Measurements from ENCODE around the gene MSLN.

Gene MSLN

DNA sequence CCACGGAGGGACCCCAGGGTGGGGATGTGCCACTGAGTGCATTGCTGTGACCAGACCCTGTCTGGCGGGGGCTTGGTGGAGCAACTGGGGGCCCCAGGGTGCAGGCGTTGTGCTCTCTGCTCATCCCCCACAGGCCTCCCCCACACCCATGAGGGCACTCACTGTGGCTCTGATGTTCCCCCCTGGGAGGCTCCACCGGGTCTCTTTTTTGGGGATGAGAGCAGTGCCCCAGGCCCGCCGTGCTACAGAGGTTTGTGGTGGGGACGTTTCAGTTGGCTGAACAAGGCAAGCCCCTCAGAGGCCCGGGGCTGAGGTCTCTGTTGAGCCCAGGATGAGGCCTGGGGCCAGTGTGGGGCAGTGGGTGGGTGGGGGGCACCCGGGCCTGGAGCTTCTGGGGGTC, 36.8 kb upstream of the MSLN start:
- no peak for DNase-seq

DNA sequence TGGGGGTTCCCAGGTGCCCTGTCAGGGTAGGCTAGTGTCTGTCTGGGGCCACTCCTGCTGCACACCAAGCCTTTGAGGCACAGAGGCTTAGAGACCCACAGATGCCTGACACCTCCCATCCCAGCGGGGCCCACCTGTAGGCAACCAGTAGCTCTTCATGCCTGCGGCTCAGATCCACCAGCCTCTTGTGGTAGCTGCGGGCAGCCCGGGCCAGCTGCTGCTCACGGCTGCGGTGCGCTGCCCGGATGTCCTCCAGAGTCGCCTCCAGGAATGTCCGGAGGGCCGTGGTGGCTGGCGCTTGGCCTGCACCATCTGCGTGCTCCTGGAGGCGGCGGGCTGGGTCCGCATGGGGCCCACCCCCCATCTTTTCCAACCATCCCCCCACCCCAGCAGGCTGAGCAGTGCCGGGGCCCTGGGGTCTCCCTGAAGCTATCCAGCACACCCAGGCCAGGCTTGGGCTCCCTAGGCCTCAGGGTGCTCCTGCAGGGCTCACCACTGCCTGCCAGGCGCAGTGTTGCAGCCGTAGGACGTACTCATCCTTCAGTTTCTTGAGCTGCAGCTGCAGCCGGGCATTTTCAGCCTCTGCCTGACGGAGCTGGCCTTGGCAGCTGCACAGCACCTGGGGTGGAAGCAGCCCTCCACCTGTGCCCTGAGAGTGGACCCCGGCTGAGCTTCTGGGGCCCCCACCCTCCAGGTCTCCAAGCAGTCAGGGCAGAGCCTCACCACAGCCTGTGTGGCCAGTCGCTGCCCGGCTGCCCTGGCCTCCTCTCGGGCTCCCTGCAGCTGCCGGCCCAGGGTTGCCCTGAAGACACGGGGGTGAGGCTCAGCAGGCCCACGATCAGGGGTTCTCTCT, 36.1 kb upstream of the MSLN start:
- no peak for DNase-seq

DNA sequence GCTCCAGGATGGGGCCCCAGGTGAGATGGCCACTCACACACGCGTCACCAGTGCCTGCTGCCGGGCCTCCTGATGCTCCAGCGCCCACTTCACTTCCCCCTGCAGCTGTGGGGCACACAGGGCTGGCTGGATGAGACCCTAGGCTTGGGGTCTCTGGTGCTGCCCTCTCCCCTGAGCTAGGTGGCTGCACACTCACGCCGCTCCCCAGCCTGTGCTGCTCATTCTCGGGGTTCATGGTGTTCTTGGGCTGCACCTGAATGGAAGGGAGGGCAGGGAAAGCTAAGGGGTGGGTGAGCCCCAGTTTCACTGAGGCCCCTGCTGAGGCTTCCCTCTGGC, 35.5 kb upstream of the MSLN start:
- no peak for DNase-seq

DNA sequence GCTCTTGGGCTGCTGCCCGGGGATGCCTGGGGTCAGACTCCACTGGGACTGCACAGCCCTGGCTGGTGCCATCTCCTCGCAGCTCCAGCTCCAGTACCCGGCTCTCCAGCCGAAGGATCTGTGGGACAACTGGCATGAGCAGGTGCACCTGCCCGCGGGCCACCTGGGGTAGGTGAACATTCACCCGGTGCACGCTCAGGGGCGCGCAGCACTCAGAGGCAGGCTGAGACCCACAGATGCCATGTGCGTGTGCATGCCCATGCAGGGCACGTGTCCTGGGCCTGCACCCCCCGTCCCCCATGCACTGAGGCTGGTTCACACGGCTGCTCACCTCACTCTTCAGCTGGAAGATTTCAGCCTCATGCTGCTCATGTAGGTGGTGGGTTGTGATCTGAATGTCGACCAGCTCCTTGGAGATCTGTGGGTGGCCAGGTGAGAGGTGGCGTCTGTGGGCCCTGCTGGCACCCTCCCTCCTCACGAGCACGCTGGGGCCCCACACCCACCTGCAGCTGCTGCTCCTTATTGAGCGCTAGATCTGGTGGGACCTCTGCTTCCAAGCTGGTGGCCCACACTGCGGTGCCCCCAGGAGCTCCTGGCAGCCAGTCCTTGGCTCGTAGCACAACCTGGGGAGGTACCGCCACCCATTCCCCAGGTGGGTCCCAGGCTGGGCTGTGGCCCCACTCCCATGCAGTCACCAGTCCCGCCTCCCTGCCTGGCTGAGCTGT, 34.9 kb upstream of the MSLN start:
- DNase-seq, result no peak

DNA sequence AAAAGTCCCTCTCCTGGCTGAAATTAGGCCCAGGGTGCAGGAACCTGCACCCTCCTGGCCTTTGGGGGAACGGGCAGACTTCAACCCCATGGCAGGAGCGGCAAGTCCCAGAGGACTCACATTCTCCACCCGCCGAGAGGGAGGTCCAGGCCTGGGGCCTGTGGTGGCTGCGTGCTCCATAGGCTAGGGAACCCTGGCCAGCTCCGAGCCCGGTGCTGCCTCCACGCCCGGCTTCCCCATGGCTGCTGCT, 34.4 kb upstream of the MSLN start:
- DNase-seq, result no peak

DNA sequence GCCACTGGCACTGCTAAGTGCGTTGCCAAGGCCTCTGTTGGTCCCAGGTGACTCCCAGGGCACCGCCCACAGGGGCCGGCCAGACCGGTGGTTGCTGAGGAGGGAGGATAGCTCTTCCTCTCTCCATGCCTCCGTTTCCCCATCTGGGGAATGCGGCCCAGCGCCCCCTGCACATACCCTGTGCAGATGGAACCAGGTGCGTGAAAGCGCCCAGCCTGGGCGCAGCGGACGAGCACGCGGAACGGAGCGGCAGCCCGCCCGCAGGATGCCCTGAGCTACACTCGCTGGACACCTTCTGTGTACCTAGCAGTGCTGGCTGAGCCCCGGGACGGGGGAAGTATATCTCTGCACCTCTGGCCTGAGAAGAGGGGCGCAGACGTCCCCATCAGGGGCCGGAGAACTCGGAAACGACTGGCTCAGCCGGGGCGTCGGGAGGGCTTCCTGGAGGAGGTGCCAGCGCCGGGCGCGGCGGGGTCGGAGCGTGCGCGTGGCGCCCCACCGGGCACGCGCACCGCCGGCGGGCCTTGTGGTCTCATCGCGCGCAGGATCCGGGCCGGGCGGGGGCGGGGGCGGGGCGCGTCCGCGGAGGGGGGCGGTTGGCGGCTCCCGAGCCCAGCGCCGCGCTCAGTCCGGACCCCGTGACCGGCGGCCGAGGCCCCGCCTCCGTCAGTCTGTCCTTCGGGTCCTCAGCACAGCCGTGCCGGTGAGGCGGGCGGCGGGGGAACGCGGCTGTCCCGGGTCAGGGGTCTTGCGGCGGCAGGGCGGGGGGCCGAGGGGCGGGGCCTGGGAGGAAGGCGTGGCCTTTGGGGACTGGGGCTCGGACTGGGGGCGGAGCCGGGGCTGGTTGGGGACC, 33.9 kb upstream of the MSLN start, which contains the start of the genes CCDC78 and HAGHL:
Gene CCDC78, minus strand, starts transcription at position 6 of the 853 bp plus-strand sequence. CDS start 76 bp downstream, outside the sequence.
Gene HAGHL, plus strand, starts transcription at position 669 of the 853 bp plus-strand sequence. CDS start 404 bp downstream, outside the sequence.
- DNase-seq, result peak; percentile 49 to 54

DNA sequence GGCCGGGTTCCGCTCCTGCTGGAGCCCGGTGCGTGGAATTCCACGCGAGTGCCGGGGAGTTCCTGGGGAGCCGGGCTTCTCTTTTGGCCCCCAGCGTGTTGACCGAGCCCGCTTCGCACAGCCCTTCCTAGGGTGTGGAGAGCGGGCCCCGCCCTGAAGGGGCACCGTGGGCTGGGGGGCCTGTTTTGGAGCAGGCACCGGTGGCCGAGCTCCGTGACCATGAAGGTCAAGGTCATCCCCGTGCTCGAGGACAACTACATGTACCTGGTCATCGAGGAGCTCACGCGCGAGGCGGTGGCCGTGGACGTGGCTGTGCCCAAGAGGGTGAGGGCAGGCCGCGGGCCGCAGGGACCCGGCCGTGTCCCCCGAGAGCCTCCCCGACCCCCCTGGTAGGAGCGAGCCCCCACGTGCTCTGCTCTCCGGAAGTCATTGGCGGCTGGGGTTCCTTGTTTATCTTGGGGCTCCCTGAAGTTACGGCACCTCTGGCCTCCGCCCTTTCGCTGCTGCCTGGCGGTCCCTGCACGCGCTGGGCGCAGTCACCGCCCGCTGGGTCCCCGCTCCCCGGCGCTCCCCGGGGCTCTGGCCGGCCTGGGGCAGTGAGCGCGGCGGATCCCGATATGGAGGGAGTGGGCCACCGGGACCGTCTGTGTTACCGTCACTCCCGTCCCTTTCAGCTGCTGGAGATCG, 33.1 kb upstream of the MSLN start:
- DNase-seq, result no peak

DNA sequence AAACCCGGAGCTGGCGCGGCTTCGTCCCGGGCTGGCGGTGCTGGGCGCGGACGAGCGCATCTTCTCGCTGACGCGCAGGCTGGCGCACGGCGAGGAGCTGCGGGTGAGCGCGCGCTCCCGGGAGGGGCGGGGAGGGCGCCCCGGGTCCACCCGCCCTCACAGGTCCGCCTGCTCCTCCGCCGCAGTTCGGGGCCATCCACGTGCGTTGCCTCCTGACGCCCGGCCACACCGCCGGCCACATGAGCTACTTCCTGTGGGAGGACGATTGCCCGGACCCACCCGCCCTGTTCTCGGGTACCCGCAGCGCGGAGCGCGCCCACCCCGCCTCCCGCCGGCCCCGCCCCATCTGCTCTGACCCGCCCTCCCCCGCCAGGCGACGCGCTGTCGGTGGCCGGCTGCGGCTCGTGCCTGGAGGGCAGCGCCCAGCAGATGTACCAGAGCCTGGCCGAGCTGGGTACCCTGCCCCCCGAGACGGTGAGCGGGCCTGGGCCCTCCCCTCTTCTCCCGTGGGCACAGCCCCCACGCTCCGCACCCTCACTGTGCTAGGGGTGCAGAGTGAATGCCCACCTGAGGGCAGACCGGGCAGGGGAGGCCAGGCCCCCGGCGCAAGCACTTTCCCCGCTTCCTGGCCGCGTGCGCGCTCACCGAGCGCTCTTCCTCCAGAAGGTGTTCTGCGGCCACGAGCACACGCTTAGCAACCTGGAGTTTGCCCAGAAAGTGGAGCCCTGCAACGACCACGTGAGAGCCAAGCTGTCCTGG, 32.2 kb upstream of the MSLN start:
- peak; percentile 48 to 52 for DNase-seq

DNA sequence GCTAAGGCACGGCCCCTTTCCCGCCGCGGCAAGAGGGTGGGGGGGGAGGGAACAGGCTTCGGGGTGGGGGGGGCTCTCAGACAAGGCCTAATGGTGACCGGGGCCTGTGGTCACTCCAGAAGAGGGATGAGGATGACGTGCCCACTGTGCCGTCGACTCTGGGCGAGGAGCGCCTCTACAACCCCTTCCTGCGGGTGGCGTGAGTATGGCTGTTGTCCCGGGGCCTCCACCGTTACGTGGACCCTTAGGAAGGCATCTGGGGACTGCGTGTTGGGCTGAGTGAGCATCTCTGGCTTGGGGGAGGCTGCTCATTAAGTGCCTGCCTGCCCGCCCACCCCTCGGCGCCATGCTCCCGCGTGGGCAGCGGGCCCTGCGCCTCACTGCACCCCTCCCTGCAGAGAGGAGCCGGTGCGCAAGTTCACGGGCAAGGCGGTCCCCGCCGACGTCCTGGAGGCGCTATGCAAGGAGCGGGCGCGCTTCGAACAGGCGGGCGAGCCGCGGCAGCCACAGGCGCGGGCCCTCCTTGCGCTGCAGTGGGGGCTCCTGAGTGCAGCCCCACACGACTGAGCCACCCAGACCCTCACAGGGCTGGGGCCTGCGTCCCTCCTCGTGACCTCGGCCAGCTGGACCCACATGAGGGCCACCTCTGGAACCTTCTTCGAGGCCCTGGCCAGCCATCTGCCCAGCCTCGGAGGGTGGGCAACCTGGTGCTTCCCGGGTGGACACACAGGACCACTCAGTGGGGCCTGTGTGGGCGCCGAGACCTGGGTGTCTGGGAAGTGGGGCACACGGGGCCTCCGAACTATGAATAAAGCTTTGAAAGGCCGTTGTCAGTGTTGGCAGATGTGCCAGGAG, 31.4 kb upstream of the MSLN start:
- DNase-seq, result no peak

DNA sequence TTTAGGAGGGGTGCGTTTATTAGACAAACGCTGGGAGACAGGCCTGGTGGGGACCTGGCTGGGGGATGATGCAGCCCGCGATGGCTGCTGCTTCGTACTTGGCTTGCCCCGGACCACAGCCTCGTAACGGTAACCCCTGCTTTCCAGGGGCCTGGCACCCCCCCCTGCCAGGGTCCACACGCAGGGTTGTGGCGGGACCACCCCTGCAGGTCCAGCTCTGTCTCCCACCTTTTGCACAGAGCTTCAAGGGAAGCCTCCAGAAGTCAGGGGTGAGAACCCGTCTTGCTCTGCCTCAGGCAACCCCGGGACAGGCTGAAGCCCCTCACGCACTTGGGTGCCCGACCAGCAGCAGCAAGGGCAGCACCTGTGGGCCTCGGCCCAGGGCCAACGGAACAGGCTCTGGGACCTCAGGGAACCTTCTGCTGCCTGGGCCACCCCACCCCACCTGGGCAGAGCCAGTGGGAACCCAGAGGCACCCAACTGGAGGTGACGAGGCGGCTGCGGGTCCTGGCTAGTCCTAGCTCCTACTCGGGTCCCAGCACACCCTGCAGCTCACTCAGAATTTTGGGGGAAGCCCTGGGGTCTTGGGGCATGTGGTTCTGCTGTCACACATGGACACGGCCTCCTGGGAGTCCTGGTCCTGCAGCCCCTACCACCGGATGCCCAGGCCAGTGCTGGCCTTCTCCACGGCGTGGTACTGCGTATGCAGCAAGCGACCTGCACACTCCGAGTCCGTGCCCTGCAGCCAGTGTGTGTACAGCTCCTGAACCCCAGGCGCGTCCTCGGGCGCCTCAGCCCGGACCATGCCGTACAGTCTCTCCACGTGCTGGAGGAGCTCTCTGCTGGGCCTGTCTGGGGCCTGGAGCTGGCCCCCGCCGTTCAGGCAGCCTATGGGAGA, 30.5 kb upstream of the MSLN start:
- DNase-seq, result no peak

DNA sequence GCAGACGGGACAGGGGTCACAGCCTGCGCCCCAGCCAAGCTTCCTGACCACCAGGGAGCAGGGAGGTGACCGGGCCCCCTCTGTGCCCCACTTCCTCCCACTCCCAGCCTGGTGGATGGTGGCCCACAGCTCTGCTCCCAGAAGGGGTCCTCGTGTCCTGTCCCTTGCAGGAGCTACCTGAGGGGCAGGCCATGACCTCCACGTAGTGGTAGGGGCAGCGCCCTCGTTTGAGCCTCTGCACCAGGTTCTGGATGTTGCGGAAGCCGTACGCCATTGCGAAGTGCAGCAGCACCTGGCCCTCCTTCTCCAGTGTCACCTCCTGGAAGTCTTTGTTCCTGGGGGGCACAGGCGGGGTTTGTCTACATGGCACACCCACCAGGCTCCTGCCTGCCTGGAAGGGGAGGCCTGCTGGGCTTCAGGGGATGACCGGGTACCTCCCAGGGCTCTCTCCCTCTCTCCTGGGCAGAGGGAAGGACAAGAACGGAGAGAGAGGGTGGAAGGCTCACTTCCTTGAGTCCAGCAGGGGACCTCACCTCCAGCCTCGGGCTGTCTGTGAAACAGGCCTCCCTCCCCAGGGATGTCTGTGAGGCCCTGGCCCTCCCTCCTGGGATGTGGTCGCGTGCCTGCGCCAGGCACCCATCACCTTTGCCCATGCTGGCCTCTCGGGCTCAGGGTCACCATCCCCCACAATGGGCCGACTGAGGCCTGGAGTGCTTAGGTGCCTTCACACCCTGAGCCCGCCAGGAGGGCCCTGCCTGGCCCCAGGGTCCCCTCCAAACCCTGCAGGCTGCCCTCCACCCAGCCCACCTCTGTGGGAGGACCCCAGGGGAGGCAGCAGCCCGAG, 29.6 kb upstream of the MSLN start:
- no peak for DNase-seq

DNA sequence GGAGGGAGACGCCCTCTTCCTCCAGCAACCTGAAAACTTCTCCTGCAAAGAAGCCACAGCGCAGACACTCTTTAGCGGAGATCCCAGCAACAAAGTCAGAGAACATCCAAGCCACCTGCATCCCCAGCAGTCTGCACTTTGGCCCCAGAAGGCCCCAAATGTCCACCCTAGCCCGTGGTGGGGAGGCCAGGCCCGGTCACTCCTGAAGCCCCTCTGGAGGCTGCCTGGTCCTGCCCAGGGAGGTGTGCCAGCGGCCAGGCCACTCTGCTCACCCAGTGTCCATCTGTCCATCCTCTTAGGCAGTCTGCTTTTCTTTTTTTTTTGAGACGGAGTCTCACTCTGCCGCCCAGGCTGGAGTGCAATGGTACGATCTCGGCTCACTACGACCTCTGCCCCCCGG, 28.2 kb upstream of the MSLN start:
- no peak for DNase-seq

DNA sequence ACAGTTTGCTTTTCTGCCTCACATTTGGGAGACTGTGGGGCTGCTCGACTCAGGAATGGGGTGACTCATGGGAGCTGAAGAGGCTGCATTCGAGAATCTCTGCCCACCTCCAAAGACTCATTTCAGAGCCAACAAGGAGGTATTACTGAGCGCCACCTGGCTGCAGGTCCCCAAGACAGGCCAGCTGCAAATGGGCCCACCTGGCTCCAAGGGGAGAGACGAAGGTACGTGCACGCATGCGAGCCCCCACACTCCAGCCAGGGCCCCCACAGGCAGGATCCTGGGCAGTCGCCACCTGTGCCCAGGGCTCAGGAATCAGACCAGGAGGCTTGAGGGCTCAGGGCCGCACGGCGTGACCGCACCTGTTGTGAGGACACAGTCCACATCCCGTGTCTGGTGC, 27.6 kb upstream of the MSLN start:
- DNase-seq, result no peak

DNA sequence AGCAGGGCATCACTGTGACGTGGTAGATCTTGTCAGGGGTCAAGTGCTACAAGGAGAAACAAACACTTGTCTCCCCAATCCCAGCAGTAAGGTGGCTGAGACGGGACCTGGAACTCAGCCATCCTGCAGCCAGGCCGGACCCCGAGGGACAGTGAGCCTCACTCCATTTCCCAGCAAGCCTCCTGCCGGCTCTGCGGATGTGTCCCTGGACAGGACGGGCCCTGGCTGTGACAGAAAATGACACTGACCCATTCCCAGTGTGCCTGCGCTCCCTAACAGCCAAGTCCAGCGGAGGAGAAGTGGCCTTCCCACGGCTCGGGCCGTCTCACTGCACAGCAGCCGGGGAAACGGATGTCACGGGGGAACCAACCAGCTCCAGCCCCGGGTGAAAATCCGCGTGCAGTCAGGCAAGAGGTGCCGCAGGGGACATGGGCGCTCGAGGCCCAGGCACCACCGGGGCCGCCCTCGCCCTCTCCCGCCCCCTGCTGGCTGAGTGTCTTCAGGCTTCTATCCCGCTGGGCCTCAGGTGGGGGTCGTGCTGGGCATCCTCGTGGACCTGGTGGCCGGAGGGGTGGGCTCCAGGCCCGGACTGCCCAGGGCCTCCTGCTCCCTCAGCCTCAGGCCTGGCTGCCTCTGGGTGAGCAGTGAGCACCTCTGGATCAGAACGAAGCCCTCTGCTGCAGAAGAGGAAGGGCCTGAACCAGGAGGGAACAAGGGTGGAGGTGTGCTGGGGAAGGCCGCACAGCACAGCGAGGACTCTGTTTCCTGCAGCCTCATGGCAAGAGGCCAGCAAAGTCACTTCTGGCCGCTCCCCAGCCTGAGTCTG, 26.9 kb upstream of the MSLN start:
- peak; percentile 35 to 48 for DNase-seq

DNA sequence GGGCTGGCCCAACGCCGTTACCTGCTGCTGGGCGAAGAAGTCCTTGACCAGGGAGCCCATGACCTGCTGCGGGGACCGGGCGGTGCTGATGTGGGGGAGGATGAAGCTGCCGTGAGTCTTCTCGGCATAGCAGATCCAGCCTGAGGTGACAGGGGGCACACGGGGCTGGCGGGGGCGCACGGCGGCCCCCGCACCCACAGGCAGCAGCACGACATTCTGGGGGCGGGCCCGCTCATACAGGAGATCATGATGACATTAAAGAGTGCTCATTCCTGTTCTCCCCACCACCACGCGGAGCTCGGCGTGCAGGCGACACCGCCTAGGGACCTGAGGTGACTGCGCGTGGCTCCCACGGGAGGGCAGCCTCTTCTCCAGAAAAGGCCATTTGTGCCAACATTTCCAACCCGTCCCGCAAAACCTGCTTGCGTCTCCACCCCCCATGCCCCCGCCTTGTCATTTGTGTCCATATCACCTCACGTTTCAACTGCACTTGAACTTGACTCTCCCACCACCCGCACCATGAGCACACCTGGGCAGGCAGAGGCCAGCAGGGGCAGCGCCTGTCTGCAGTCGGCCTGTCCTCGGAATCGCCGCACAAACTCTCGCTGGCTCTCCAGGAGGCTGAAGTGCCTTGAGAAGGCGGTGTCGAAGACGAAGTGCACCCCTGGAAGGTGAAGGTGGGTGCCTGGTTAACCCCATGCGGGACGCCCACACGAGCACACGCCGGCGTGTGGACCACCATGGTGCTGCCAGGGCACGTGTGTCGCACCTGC, 26.1 kb upstream of the MSLN start:
- no peak for DNase-seq

DNA sequence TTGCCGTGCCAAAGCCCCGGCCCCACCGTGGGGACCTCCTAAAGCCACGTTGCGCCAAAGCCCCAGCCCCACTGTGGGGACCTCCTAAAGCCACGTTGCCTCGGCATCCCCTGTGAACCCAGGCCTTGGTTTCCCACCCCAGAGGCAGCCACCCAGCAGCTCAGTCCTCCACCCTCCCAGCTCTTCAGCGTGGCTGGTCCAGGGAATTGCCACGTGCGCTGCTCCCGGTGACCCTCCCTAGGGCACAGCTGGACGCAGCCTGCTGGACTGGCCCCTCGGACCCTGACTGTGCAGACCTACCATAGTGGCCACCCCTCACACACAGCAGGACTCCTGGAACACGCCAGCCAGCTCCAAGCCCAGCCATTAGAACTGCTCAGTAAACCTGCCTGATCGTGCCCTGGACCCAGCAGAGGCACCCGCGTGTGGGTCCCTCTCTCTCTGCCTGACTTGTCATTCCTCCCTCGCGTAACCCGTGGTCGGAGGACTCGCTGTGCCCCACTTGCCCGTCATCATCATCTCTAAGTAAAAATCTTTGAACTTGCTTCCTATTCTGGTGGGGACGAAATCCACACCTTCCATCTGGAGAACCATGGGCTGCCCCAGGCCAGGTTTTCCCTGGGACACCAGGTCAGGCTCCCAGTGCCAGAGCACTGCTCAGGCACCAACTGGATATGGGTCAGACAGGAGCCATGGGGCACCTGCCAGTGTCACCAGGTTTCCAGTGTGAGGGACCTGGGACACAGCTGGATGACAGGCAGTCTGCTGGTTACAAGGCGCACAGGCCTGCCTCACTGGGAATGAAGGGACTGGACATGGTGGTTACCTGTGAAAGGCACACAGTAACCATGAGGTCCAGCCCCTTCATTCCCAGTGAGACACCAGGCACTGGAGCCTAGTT, 25.3 kb upstream of the MSLN start:
- no peak for DNase-seq
